22Rv1 (cell line): Measurements from ENCODE around the gene ASTN2.

ENCODE experiments used
- CTCF ChIP-seq: fragments of 450-650 bp; IDR thresholded peaks from 2 replicates; pipeline ENCODE4 v1.5.1; 2017; ENCODE audit warnings: mild to moderate bottlenecking
- ZFX ChIP-seq: fragments of 450-650 bp; IDR thresholded peaks from 2 replicates; pipeline ENCODE4 v1.6.1; 2017; ENCODE audit warnings: antibody characterized with exemption, borderline replicate concordance

- TF ChIP-seq CTCF (no peak), ZFX (no peak)
Measured at GRCh38 chr9:116796669-116797068, 618.2 kb downstream of the ASTN2 start.
